Islet of Langerhans (tissue), 1 donor: ENCODE data around the gene OR2F1.
"Not testable (repeated sequence)": the region's sequence is repeated elsewhere in the genome, so short reads cannot be mapped to it uniquely, and the experiment has no call there.

ENCODE experiments used
- FAIRE-seq: peaks from one replicate; lab custom pipeline; 2011; peaks lifted over from hg19 to GRCh38; lab: Jason Lieb, UNC

OR2F1 gene

GRCh38 chr7:144009361-144009760, 54.7 kb downstream of the OR2F1 start:
- FAIRE-seq, result no peak

- FAIRE-seq, result not testable (repeated sequence)
These were observed 55.4 kb downstream of the OR2F1 start for GRCh38 chr7:144010061-144010460.

GRCh38 chr7:144010821-144011220, 56.2 kb downstream of the OR2F1 start:
- not testable (repeated sequence) for FAIRE-seq

- no peak for FAIRE-seq
These were observed 57.0 kb downstream of the OR2F1 start for GRCh38 chr7:144011458-144012230.
